GM06990 (cell line): ENCODE measurements around the gene CTDP1.

Experiments used
- DNase-seq: peaks from one replicate; pipeline ENCODE4 v3.0.0-alpha.2; 2011; ENCODE audit not compliant: insufficient read length; ENCODE audit errors: extremely low read depth
- H3K27me3 ChIP-seq: replicated peaks from 2 replicates; pipeline ENCODE4 v1.6.0; 2011; ENCODE audit warnings: low read length; ENCODE audit not compliant: control insufficient read depth, insufficient read depth
- H3K36me3 ChIP-seq: 2 replicates; pipeline ENCODE4 v1.5.1; 2011; ENCODE audit warnings: low read length; ENCODE audit not compliant: control insufficient read depth, insufficient read depth
- H3K4me3 ChIP-seq: replicated peaks from 2 replicates; pipeline ENCODE4 v1.5.1; 2011; ENCODE audit warnings: low read depth, mild to moderate bottlenecking, control low read depth, low read length
- CTCF ChIP-seq: IDR thresholded peaks from 2 replicates; pipeline ENCODE4 v1.5.1; 2011; ENCODE audit warnings: low read length, control low read depth, mild to moderate bottlenecking, inconsistent platforms; ENCODE audit not compliant: insufficient read depth, poor library complexity, severe bottlenecking

The CTDP1 gene

GRCh38 chr18:79634186-79634585 lies 45.4 kb upstream of the CTDP1 start:
- Histone ChIP-seq H3K27me3 (no peaks in the 10 kb centered on the region), H3K36me3 (no peaks in the 10 kb centered on the region), H3K4me3 (no peak overlapping the region)
- no peak for TF ChIP-seq CTCF
- DNase-seq, result no peak

- no peak overlapping the region for H3K4me3 ChIP-seq
- no peaks in the 10 kb centered on the region for H3K27me3 ChIP-seq
- no peaks in the 10 kb centered on the region for H3K36me3 ChIP-seq
- TF ChIP-seq CTCF, result no peak
- DNase-seq, result no peak
Measured at GRCh38 chr18:79634593-79635426, 44.8 kb upstream of the CTDP1 start.

GRCh38 chr18:79635427-79635726 lies 44.2 kb upstream of the CTDP1 start:
- DNase-seq, result no peak
- Histone ChIP-seq H3K4me3 (no peak overlapping the region), H3K27me3 (no peaks in the 10 kb centered on the region), H3K36me3 (no peaks in the 10 kb centered on the region)
- TF ChIP-seq CTCF, result no peak

GRCh38 chr18:79637181-79637920 lies 42.3 kb upstream of the CTDP1 start:
- no peak overlapping the region for H3K4me3 ChIP-seq
- no peak for DNase-seq
- no peak for TF ChIP-seq CTCF

GRCh38 chr18:79637921-79638909 lies 41.4 kb upstream of the CTDP1 start:
- H3K36me3 ChIP-seq, result no peaks in the 10 kb centered on the region
- DNase-seq, result no peak
- no peak overlapping the region for H3K4me3 ChIP-seq
- no peaks in the 10 kb centered on the region for H3K27me3 ChIP-seq
- TF ChIP-seq CTCF, result no peak

More at GRCh38 chr18:79637181-79637920, 42.3 kb upstream of the CTDP1 start:
- no peaks in the 10 kb centered on the region for H3K27me3 ChIP-seq
- H3K36me3 ChIP-seq, result no peaks in the 10 kb centered on the region
